ENCODE data around the gene C9orf153.

DNA sequence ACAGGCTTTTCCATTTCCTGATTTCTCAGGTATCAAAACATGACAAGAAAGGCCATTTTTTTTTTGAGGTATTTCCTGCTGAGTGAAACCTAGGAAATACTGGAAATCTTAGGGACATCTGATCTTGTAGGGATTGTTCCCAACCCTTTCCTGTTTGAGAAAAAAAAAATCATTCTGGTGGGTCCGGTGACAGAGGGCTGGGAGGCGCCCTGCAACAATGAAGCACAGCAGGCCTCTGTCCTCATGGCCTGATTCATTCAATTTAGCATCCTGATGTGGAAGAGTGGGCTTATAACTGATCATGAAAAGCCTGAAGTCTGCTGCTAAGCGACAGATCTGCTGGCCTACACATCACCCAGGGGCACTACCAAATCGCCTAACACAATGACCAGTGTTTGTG lies 3.0 kb upstream of the C9orf153 start:
- no peak for TF ChIP-seq CTCF (IDR thresholded peaks at IDR 0.05; ENCODE audit: insufficient read depth, low read length, poor library complexity, severe bottlenecking)
- no peak for TF ChIP-seq EZH2phosphoT487 (conservative IDR thresholded peaks at IDR 0.05; ENCODE audit: low read length)
